ENCODE results near the gene DMRTB1. TPM values are rescaled to one million over a fixed set of nuclear protein-coding genes. Genes with fewer than 3 reads are reported as not detected.

Gene DMRTB1
- total and polyA plus RNA-seq, 3 donors from 2014 or later, result 44.5 to 107 (median 51.8) TPM

- H3K4me1 ChIP-seq, result no peaks in the 10 kb centered on the region
- H3K9me3 ChIP-seq, result no peaks in the 10 kb centered on the region
- no peak for DNase-seq
- TF ChIP-seq POLR2A (IDR thresholded peaks at IDR 0.05) (no peak), CTCF (IDR thresholded peaks at IDR 0.05) (no peak)
- no peak overlapping the region for H3K27ac ChIP-seq
- intact Hi-C loops (cut with DNase I; ENCODE audit: low total_unique reads), result loop anchor here (10.0 kb wide), 1 partner anchor 273 kb away; no protein-coding TSS in a partner anchor
- no peak overlapping the region for H3K4me3 ChIP-seq
- no peaks in the 10 kb centered on the region for H3K36me3 ChIP-seq (ENCODE audit: low read depth, missing control alignments)
- WGBS, 2 donors, result 92% methylated on average over 7 of the region's 7 CpGs; no CpG with 5 or more reads in 1 of the 2 donors
- H3K27me3 ChIP-seq, result no peaks in the 10 kb centered on the region
These were observed 22.3 kb downstream of the DMRTB1 start for GRCh38 chr1:53481456-53481855.

GRCh38 chr1:53482441-53483153, 23.4 kb downstream of the DMRTB1 start:
- intact Hi-C loops (cut with DNase I; ENCODE audit: low total_unique reads), result loop anchor here (10.0 kb wide), 1 partner anchor 272 kb away; no protein-coding TSS in a partner anchor
- no peaks in the 10 kb centered on the region for H3K36me3 ChIP-seq (ENCODE audit: low read depth, missing control alignments)

GRCh38 chr1:53483170-53483569, 24.0 kb downstream of the DMRTB1 start:
- no peaks in the 10 kb centered on the region for H3K36me3 ChIP-seq (ENCODE audit: low read depth, missing control alignments)
- no peaks in the 10 kb centered on the region for H3K4me1 ChIP-seq
- H3K27me3 ChIP-seq, result no peaks in the 10 kb centered on the region
- H3K27ac ChIP-seq, result no peak overlapping the region
- no peaks in the 10 kb centered on the region for H3K9me3 ChIP-seq
- 92 to 95% methylated on average over 9 of the region's 9 CpGs for WGBS, 2 donors
- no peak overlapping the region for H3K4me3 ChIP-seq
- no peak for DNase-seq
- TF ChIP-seq POLR2A (IDR thresholded peaks at IDR 0.05) (no peak), CTCF (IDR thresholded peaks at IDR 0.05) (no peak)
- intact Hi-C loops (cut with DNase I; ENCODE audit: low total_unique reads), result loop anchor here (10.0 kb wide), 1 partner anchor 272 kb away; no protein-coding TSS in a partner anchor

More at GRCh38 chr1:53482441-53483153, 23.4 kb downstream of the DMRTB1 start:
- DNase-seq, result no peak
- Histone ChIP-seq H3K9me3 (no peaks in the 10 kb centered on the region), H3K27ac (no peak overlapping the region), H3K4me1 (no peaks in the 10 kb centered on the region), H3K4me3 (no peak overlapping the region), H3K27me3 (no peaks in the 10 kb centered on the region)
- TF ChIP-seq CTCF (IDR thresholded peaks at IDR 0.05), result no peak
- no peak for TF ChIP-seq POLR2A (IDR thresholded peaks at IDR 0.05)
- 90 to 95% methylated on average over 13 to 14 of the region's 14 CpGs for WGBS, 2 donors

- no peak for TF ChIP-seq POLR2A (IDR thresholded peaks at IDR 0.05)
- TF ChIP-seq CTCF (IDR thresholded peaks at IDR 0.05), result no peak
- Histone ChIP-seq H3K27me3 (no peaks in the 10 kb centered on the region), H3K36me3 (ENCODE audit: low read depth, missing control alignments) (no peaks in the 10 kb centered on the region), H3K9me3 (no peaks in the 10 kb centered on the region), H3K27ac (no peak overlapping the region), H3K4me1 (no peaks in the 10 kb centered on the region), H3K4me3 (no peak overlapping the region)
- no peak for DNase-seq
- intact Hi-C loops (cut with DNase I; ENCODE audit: low total_unique reads), result loop anchor here (10.0 kb wide), 1 partner anchor 271 kb away; no protein-coding TSS in a partner anchor
- WGBS, 2 donors, result 89 to 98% methylated on average over 4 of the region's 4 CpGs
These were observed 24.5 kb downstream of the DMRTB1 start for GRCh38 chr1:53483656-53484055.

All from testis (tissue), 3 donors.